ENCODE measurements around the gene HDGF. TPM values are rescaled to one million over a fixed set of nuclear protein-coding genes. Genes with fewer than 3 reads are reported as not detected.

HDGF gene
- total and polyA plus RNA-seq, 2 donors, result 116 to 226 TPM

Other genes with a start within 250 kb of the HDGF start
- 2.5 TPM for gene IQGAP3, start 179.1 kb downstream of the HDGF start, total RNA-seq
- gene IQGAP3, start 179.1 kb downstream of the HDGF start, polyA plus RNA-seq, result 1.0 TPM
- gene TTC24, start 172.0 kb downstream of the HDGF start, total RNA-seq, result 12.9 TPM
- gene TTC24, start 172.0 kb downstream of the HDGF start, polyA plus RNA-seq, result 13.4 TPM
- gene NAXE, start 159.9 kb downstream of the HDGF start, total RNA-seq, result 64.4 TPM
- 40.2 TPM for gene NAXE, start 159.9 kb downstream of the HDGF start, polyA plus RNA-seq
- gene GPATCH4, start 150.2 kb downstream of the HDGF start, total RNA-seq, result 11.6 TPM
- gene GPATCH4, start 150.2 kb downstream of the HDGF start, polyA plus RNA-seq, result 12.0 TPM
- 0.09 TPM for gene HAPLN2, start 132.3 kb downstream of the HDGF start, total RNA-seq
- 0.50 TPM for gene HAPLN2, start 132.3 kb downstream of the HDGF start, polyA plus RNA-seq
- gene BCAN, start 109.6 kb downstream of the HDGF start, total RNA-seq, result 0.24 TPM
- gene BCAN, start 109.6 kb downstream of the HDGF start, polyA plus RNA-seq, result 0.43 TPM
- 3.7 TPM for gene NES, start 74.3 kb downstream of the HDGF start, total RNA-seq
- gene NES, start 74.3 kb downstream of the HDGF start, polyA plus RNA-seq, result 3.3 TPM
- gene CRABP2, start 46.1 kb downstream of the HDGF start, total RNA-seq, result 20.7 TPM
- gene CRABP2, start 46.1 kb downstream of the HDGF start, polyA plus RNA-seq, result 75.0 TPM
- gene METTL25B, start 23.2 kb downstream of the HDGF start, total RNA-seq, result 10.7 TPM
- gene METTL25B, start 23.2 kb downstream of the HDGF start, polyA plus RNA-seq, result 39.4 TPM
- 14.1 TPM for gene ISG20L2, start 22.9 kb downstream of the HDGF start, total RNA-seq
- 12.0 TPM for gene ISG20L2, start 22.9 kb downstream of the HDGF start, polyA plus RNA-seq
- gene MRPL24, start 10.6 kb downstream of the HDGF start, total RNA-seq, result 53.8 TPM
- 59.0 TPM for gene MRPL24, start 10.6 kb downstream of the HDGF start, polyA plus RNA-seq
- gene PRCC, start 15.9 kb upstream of the HDGF start, total RNA-seq, result 29.1 TPM
- gene PRCC, start 15.9 kb upstream of the HDGF start, polyA plus RNA-seq, result 72.9 TPM
- 17.9 TPM for gene SH2D2A, start 65.2 kb upstream of the HDGF start, total RNA-seq
- gene SH2D2A, start 65.2 kb upstream of the HDGF start, polyA plus RNA-seq, result 44.8 TPM
- gene INSRR, start 107.4 kb upstream of the HDGF start, total RNA-seq, result 0.33 TPM
- 0.43 TPM for gene INSRR, start 107.4 kb upstream of the HDGF start, polyA plus RNA-seq
- gene NTRK1, start 109.2 kb upstream of the HDGF start, total RNA-seq, result 1.6 TPM
- gene NTRK1, start 109.2 kb upstream of the HDGF start, polyA plus RNA-seq, result 3.1 TPM
- gene PEAR1, start 142.0 kb upstream of the HDGF start, total RNA-seq, result 0.61 TPM
- 2.5 TPM for gene PEAR1, start 142.0 kb upstream of the HDGF start, polyA plus RNA-seq
- not detected for gene LRRC71, start 169.0 kb upstream of the HDGF start, total RNA-seq
- 0.11 TPM for gene LRRC71, start 169.0 kb upstream of the HDGF start, polyA plus RNA-seq